ENCODE data around the gene ST7L. TPM values are rescaled to one million over a fixed set of nuclear protein-coding genes. Genes with fewer than 3 reads are reported as not detected.
A peak's percentile ranks its signal among the peaks of the same experiment; 100 is the strongest.

ST7L gene
- polyA plus RNA-seq, 1 donor (not counting 4 experiments of a cell fraction or from before 2014, with no cell fraction given): 13.4 TPM

DNA sequence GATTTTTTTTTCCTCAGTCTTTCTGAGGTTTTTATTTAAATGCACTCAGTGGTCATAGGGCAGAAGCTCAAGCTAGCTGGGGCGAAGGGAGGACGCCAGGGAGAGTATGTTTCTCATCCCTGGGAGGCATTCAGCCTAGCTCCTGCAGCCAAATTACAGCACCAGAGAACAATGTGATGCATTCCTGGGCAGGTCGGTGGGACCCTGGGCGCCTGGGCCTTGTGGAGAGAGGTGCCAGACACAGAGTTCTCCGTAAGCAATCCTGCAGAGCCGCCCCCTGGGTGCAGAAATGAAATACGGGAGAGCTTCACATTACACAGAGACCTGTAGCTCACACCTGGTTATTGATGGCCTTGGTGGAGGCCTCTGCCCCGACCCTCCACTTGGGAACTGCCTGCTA lies 94.7 kb downstream of the ST7L start:
- Histone ChIP-seq H2AFZ (ENCODE audit: control insufficient read depth, low read length) (no peak overlapping the region), H3K4me1 (ENCODE audit: control insufficient read depth, extremely low read depth, insufficient read depth, low read length) (peaks cover 15% of the 10 kb centered on the region), H3K9me1 (ENCODE audit: control insufficient read depth, extremely low read depth, insufficient read depth, low read length) (no peaks in the 10 kb centered on the region), H3K4me2 (ENCODE audit: control insufficient read depth, extremely low read depth, insufficient read depth, low read depth, low read length) (no peak overlapping the region), H3K9me3 (ENCODE audit: control insufficient read depth, low read depth, low read length) (no peaks in the 10 kb centered on the region), H3K27me3 (ENCODE audit: control insufficient read depth, extremely low read depth, insufficient read depth, low read length) (no peaks in the 10 kb centered on the region), H3K4me3 (ENCODE audit: control insufficient read depth in 2 of 3, extremely low read depth in 1 of 3, insufficient read depth in 2 of 3, low read depth in 1 of 3, low read length in 3 of 3) (no peak overlapping the region), H4K20me1 (ENCODE audit: control insufficient read depth, extremely low read depth, insufficient read depth, low read length) (no peaks in the 10 kb centered on the region), H3K9ac (ENCODE audit: control insufficient read depth, extremely low read depth, insufficient read depth, low read length) (no peak overlapping the region), H3K27ac (ENCODE audit: control insufficient read depth, insufficient read depth, low read length) (no peak overlapping the region), H3K79me2 (ENCODE audit: control insufficient read depth, insufficient read depth, low read length) (no peaks in the 10 kb centered on the region), H3K36me3 (ENCODE audit: control insufficient read depth in 2 of 2, extremely low read depth in 1 of 2, insufficient read depth in 2 of 2, low read length in 2 of 2) (peaks cover 4 to 10% of the 10 kb centered on the region in 2 experiments)
- dilution Hi-C loops (cut with MboI; ENCODE audit: extremely low pct_ligation_motif_present, low sequenced_read_pairs): no loop called here
- FAIRE-seq (no peak), DNase-seq (ENCODE audit: low read depth, low spot score) (no peak)
- TF ChIP-seq, protein P1, sequence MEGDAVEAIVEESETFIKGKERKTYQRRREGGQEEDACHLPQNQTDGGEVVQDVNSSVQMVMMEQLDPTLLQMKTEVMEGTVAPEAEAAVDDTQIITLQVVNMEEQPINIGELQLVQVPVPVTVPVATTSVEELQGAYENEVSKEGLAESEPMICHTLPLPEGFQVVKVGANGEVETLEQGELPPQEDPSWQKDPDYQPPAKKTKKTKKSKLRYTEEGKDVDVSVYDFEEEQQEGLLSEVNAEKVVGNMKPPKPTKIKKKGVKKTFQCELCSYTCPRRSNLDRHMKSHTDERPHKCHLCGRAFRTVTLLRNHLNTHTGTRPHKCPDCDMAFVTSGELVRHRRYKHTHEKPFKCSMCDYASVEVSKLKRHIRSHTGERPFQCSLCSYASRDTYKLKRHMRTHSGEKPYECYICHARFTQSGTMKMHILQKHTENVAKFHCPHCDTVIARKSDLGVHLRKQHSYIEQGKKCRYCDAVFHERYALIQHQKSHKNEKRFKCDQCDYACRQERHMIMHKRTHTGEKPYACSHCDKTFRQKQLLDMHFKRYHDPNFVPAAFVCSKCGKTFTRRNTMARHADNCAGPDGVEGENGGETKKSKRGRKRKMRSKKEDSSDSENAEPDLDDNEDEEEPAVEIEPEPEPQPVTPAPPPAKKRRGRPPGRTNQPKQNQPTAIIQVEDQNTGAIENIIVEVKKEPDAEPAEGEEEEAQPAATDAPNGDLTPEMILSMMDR (optimal IDR thresholded peaks at IDR 0.05 in 1 of 3, IDR thresholded peaks at IDR 0.05 in 1 of 3, conservative IDR thresholded peaks at IDR 0.05 in 1 of 3; ENCODE audit: extremely low read depth in 1 of 3, insufficient read depth in 2 of 3, low read length in 3 of 3): peak in 1 of 3 experiments; percentile 1
- TF ChIP-seq EZH2 (IDR thresholded peaks at IDR 0.05; ENCODE audit: low read length): no peak

DNA sequence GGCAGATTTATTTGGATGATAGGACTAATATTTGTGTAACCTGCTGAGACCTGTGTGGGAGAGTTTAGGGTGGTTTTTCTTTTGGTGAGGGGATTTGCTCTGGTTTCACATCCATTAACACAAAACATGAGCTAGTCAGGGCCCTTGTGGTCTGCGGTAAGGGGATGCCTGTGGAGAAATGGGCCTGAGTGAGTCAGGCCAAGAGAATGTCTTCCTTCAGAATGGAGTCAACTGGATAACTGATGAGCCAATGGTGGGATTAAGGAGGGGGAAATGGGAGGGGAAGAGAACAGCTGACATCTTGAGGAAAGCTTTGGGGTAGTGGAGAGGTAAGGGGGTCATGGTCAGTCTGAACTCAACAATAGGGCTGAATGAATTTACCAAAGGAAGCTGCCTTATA lies 96.3 kb downstream of the ST7L start:
- peak; percentile 69 for FAIRE-seq
- Histone ChIP-seq H3K9me1 (ENCODE audit: control insufficient read depth, extremely low read depth, insufficient read depth, low read length) (no peaks in the 10 kb centered on the region), H3K79me2 (ENCODE audit: control insufficient read depth, insufficient read depth, low read length) (no peaks in the 10 kb centered on the region), H4K20me1 (ENCODE audit: control insufficient read depth, extremely low read depth, insufficient read depth, low read length) (no peaks in the 10 kb centered on the region), H3K27me3 (ENCODE audit: control insufficient read depth, extremely low read depth, insufficient read depth, low read length) (no peaks in the 10 kb centered on the region), H3K27ac (ENCODE audit: control insufficient read depth, insufficient read depth, low read length) (no peak overlapping the region), H3K9ac (ENCODE audit: control insufficient read depth, extremely low read depth, insufficient read depth, low read length) (no peak overlapping the region), H3K4me3 (ENCODE audit: control insufficient read depth in 2 of 3, extremely low read depth in 1 of 3, insufficient read depth in 2 of 3, low read depth in 1 of 3, low read length in 3 of 3) (no peak overlapping the region), H3K9me3 (ENCODE audit: control insufficient read depth, low read depth, low read length) (no peaks in the 10 kb centered on the region), H3K4me2 (ENCODE audit: control insufficient read depth, extremely low read depth, insufficient read depth, low read depth, low read length) (peak overlapping the region; percentile 17), H3K4me1 (ENCODE audit: control insufficient read depth, extremely low read depth, insufficient read depth, low read length) (peaks cover 21% of the 10 kb centered on the region), H3K36me3 (ENCODE audit: control insufficient read depth in 2 of 2, extremely low read depth in 1 of 2, insufficient read depth in 2 of 2, low read length in 2 of 2) (peaks cover 4 to 9% of the 10 kb centered on the region in 2 experiments), H2AFZ (ENCODE audit: control insufficient read depth, low read length) (no peak overlapping the region)
- no peak for DNase-seq (ENCODE audit: low read depth, low spot score)
- TF ChIP-seq EZH2 (IDR thresholded peaks at IDR 0.05; ENCODE audit: low read length): no peak
- TF ChIP-seq, protein P1 (optimal IDR thresholded peaks at IDR 0.05 in 1 of 3, IDR thresholded peaks at IDR 0.05 in 1 of 3, conservative IDR thresholded peaks at IDR 0.05 in 1 of 3; ENCODE audit: extremely low read depth in 1 of 3, insufficient read depth in 2 of 3, low read length in 3 of 3): no peak
- dilution Hi-C loops (cut with MboI; ENCODE audit: extremely low pct_ligation_motif_present, low sequenced_read_pairs): no loop called here

Data from keratinocyte (primary cell).